GM12878 (cell line): ENCODE data around the gene YKT6. TPM values are rescaled to one million over a fixed set of nuclear protein-coding genes. Genes with fewer than 3 reads are reported as not detected.

Experiments
- ATAC-seq: fragments of 200-7000 bp; cut with Tn5 transposase; 3 replicates; pipeline ENCODE4 v1.9.1; 2020; ENCODE audit warnings: mild to moderate bottlenecking, moderate library complexity
- BruUV-seq: library from RNA; stranded (reverse); fragments of 400-500 nt; replicated peaks from 2 replicates; lab custom pipeline; 2021; lab: Mats Ljungman, UMichigan
- CTCF ChIA-PET: fragments of 300-600 bp; sonication (Branson Sonifier 250); formaldehyde crosslinking; extraction: SDS; loops from one replicate; lab custom pipeline; 2021; ENCODE audit warnings: inconsistent platforms; lab: Yijun Ruan, JAX
- POLR2A ChIA-PET: fragments of 350-600 bp; formaldehyde crosslinking; extraction: SDS; loops from one replicate; lab custom pipeline; 2021; ENCODE audit warnings: inconsistent platforms; lab: Charles Lee
- RAD21 ChIA-PET: fragments of 300-600 bp; sonication (Branson Sonifier 250); formaldehyde crosslinking; loops from one replicate; lab custom pipeline; 2023; ENCODE audit warnings: antibody characterized with exemption; ENCODE audit not compliant: unreplicated experiment; lab: Charles Lee
- SMC1A ChIA-PET: fragments of 300-600 bp; sonication (Branson Sonifier 250); formaldehyde crosslinking; loops from one replicate; lab custom pipeline; 2023; ENCODE audit not compliant: unreplicated experiment, uncharacterized antibody; lab: Charles Lee
- DNase-seq: peaks from one replicate; pipeline ENCODE4 v3.0.0-alpha.2; 2011; ENCODE audit warnings: low read depth, low spot score
- FAIRE-seq: peaks from 3 replicates; lab custom pipeline; 2011; peaks lifted over from hg19 to GRCh38; lab: Jason Lieb, UNC
- H2AFZ ChIP-seq: 2 replicates; pipeline ENCODE4 v1.6.0; 2011; ENCODE audit warnings: low read depth, low read length, control low read depth; ENCODE audit not compliant: control insufficient read depth
- H3K27ac ChIP-seq: 2 replicates; pipeline ENCODE4 v1.5.1; 2011; ENCODE audit warnings: control low read depth; ENCODE audit not compliant: control insufficient read depth, insufficient read depth
- H3K27me3 ChIP-seq, 2 experiments: replicated peaks in 1 of 2; 2 replicates each; pipeline versions ENCODE4 v1.6.0 to v1.6.1; 2011; ENCODE audit warnings: low read length in 1 of 2; ENCODE audit not compliant: control insufficient read depth in 2 of 2, insufficient read depth in 2 of 2
- H3K36me3 ChIP-seq, 2 experiments: 2 replicates each; pipeline ENCODE4 v1.5.1; 2011; ENCODE audit warnings: low read length in 1 of 2; ENCODE audit not compliant: control insufficient read depth in 2 of 2, insufficient read depth in 2 of 2
- H3K4me1 ChIP-seq: 2 replicates; pipeline ENCODE4 v1.6.1; 2011; ENCODE audit warnings: mild to moderate bottlenecking, low read length, moderate library complexity, mixed read lengths; ENCODE audit not compliant: control insufficient read depth, insufficient read depth
- H3K4me2 ChIP-seq: 2 replicates; pipeline ENCODE4 v1.6.0; 2011; ENCODE audit warnings: control low read depth; ENCODE audit not compliant: control insufficient read depth, insufficient read depth
- H3K4me3 ChIP-seq: fragments of 200-600 bp; sonication (generic); 2 replicates; pipeline ENCODE4 v1.5.1; 2016
- H3K79me2 ChIP-seq: 2 replicates; pipeline ENCODE4 v1.6.0; 2011; ENCODE audit warnings: low read length; ENCODE audit not compliant: control insufficient read depth, insufficient read depth
- H3K9ac ChIP-seq: 2 replicates; pipeline ENCODE4 v1.8.0; 2011; ENCODE audit warnings: low read length, control low read depth, mixed read lengths; ENCODE audit not compliant: control insufficient read depth, insufficient read depth
- H3K9me3 ChIP-seq: replicated peaks from 3 replicates; pipeline ENCODE4 v1.5.1; 2011; ENCODE audit warnings: mild to moderate bottlenecking, low read length; ENCODE audit not compliant: control insufficient read depth, insufficient read depth
- H4K20me1 ChIP-seq: 2 replicates; pipeline ENCODE4 v1.6.0; 2011; ENCODE audit not compliant: control insufficient read depth, insufficient read depth
- CHD1 ChIP-seq: IDR thresholded peaks from 2 replicates; pipeline ENCODE4 v1.6.1; 2012; ENCODE audit warnings: low read depth, low read length, improper control_type of control experiment
- ESRRA ChIP-seq: IDR thresholded peaks from 2 replicates; pipeline ENCODE4 v1.6.1; 2012; ENCODE audit warnings: mild to moderate bottlenecking, low read length, improper control_type of control experiment
- IKZF1 ChIP-seq: fragments of 450-650 bp; conservative IDR thresholded peaks from 2 replicates; pipeline ENCODE4 v1.6.1; 2017; ENCODE audit warnings: antibody characterized with exemption, mild to moderate bottlenecking
- MEF2A ChIP-seq: IDR thresholded peaks from 2 replicates; pipeline ENCODE4 v1.6.1; 2011; ENCODE audit warnings: low read depth, mild to moderate bottlenecking, low read length, moderate library complexity; ENCODE audit not compliant: insufficient read depth
- NKRF ChIP-seq: fragments of 450-650 bp; conservative IDR thresholded peaks from 2 replicates; pipeline ENCODE4 v1.6.1; 2017; ENCODE audit warnings: mild to moderate bottlenecking, moderate library complexity
- NR2C2 ChIP-seq: IDR thresholded peaks from 2 replicates; pipeline ENCODE4 v1.6.1; 2011; ENCODE audit warnings: borderline replicate concordance, low read depth; ENCODE audit not compliant: control insufficient read depth, insufficient read length
- POLR2AphosphoS5 ChIP-seq: IDR thresholded peaks from 2 replicates; pipeline ENCODE4 v1.6.1; 2011; ENCODE audit warnings: mild to moderate bottlenecking, low read length, inconsistent platforms
- RAD21 ChIP-seq: IDR thresholded peaks from 2 replicates; pipeline ENCODE4 v1.6.1; 2011; ENCODE audit warnings: mild to moderate bottlenecking, low read depth, low read length, moderate library complexity; ENCODE audit not compliant: insufficient read depth
- SMC3 ChIP-seq: IDR thresholded peaks from 2 replicates; pipeline ENCODE4 v1.6.1; 2011; ENCODE audit warnings: low read length, improper control_type of control experiment, borderline replicate concordance
- USF2 ChIP-seq: IDR thresholded peaks from 2 replicates; pipeline ENCODE4 v1.6.1; 2011; ENCODE audit warnings: low read depth, low read length, improper control_type of control experiment, borderline replicate concordance
- YY1 ChIP-seq: IDR thresholded peaks from 2 replicates; pipeline ENCODE4 v1.6.1; 2011; ENCODE audit warnings: low read depth, mild to moderate bottlenecking, low read length
- whole genome bisulfite sequencing: methylation state at CpG from one replicate; pipeline ENCODE4 v1.1.6; 2016; ENCODE audit warnings: low lambda C conversion rate; ENCODE audit not compliant: insufficient replicate concordance, insufficient coverage; ENCODE audit errors: missing lambda C conversion rate; 5-methylcytosine and 5-hydroxymethylcytosine counted together
- in situ Hi-C: fragments of 300-500 bp; cut with MboI; formaldehyde crosslinking; loops from 9 replicates; pipeline ENCODE4 v1.14.3; 2018; ENCODE audit warnings: mixed read lengths
- intact Hi-C: fragments of 100-400 bp; cut with micrococcal nuclease; formaldehyde crosslinking; loops from one replicate; pipeline ENCODE4 v1.14.2; 2022; ENCODE audit not compliant: unreplicated experiment
- polyA plus RNA-seq, 11 experiments: library from polyadenylated mRNA; depleted of rRNA in 4 of 11; unstranded in 6 of 11; stranded (reverse) in 5 of 11; fragments of >200 nt; fragmentation: Nextera tagmentation in 4 of 11; fragmentation: Illumina TruSeq in 1 of 11; extraction: Ambion mirVana in 4 of 11; extraction: Trizol in 1 of 11; gene quantifications; 1 replicate in 1 of 11; 2 replicates in 10 of 11; pipeline versions ENCODE4 v1.2.1 to v1.2.3, GENCODE V29; 2011 to 2016; ENCODE audit warnings: inconsistent platforms in 2 of 11, missing spikeins in 2 of 11, low read depth in 1 of 11
- total RNA-seq, 4 experiments: library from RNA; depleted of rRNA in 3 of 4; stranded (reverse); fragments of >200 nt in 3 of 4; fragmentation: Illumina TruSeq in 1 of 4; extraction: Trizol in 1 of 4; gene quantifications; 2 replicates each; pipeline versions ENCODE4 v1.2.1 to v1.2.3, GENCODE V29; 2013 to 2021
- TF ChIP-seq, protein P1 (sequence below), 3 experiments: IDR thresholded peaks in 2 of 3; conservative IDR thresholded peaks in 1 of 3; 2 replicates each; pipeline ENCODE4 v1.5.1; 2011; ENCODE audit warnings: low read depth in 3 of 3, low read length in 3 of 3, mild to moderate bottlenecking in 3 of 3, control low read depth in 2 of 3, moderate library complexity in 2 of 3, inconsistent platforms in 1 of 3, mixed read lengths in 1 of 3; ENCODE audit not compliant: control insufficient read depth in 2 of 3, insufficient read depth in 1 of 3; ENCODE audit errors: extremely low read depth in 1 of 3
- TF ChIP-seq, protein P2 (sequence below): fragments of 450-650 bp; IDR thresholded peaks from 2 replicates; pipeline ENCODE4 v1.6.1; 2017; ENCODE audit warnings: mild to moderate bottlenecking, low read depth, inconsistent platforms; ENCODE audit not compliant: poor library complexity, severe bottlenecking
- TF ChIP-seq, protein P3 (sequence below): fragments of 450-650 bp; IDR thresholded peaks from 2 replicates; pipeline ENCODE4 v1.6.1; 2016; ENCODE audit warnings: mild to moderate bottlenecking

The YKT6 gene
- total and polyA plus RNA-seq, 10 of the 15 experiments (the other 5 are each of a cell fraction or from before 2014, with no cell fraction given): 1.7 to 95.2 (median 70.5) TPM

- no peaks in the 10 kb centered on the region for H3K4me1 ChIP-seq
- no peak overlapping the region for H3K27ac ChIP-seq
- in situ Hi-C loops (no loop called here), intact Hi-C loops (loop anchor here (1.0 to 2.0 kb wide), 3 partner anchors 116 to 176 kb away; no protein-coding TSS in a partner anchor)
- FAIRE-seq (peak; percentile 83), DNase-seq (no peak)
- no peaks in the 10 kb centered on the region for H4K20me1 ChIP-seq
- CTCF ChIA-PET: interaction anchor here (0.6 to 3.5 kb wide), 9 partner anchors 45 to 176 kb away, joined by 3 to 25 read pairs (median 3); partner anchors contain the start of genes DBNL and PGAM2
- peaks cover 6% of the 10 kb centered on the region for H3K79me2 ChIP-seq
- no peak overlapping the region for H3K4me2 ChIP-seq
- no peak overlapping the region for H3K4me3 ChIP-seq
- H3K27me3 ChIP-seq: no peaks in the 10 kb centered on the region
- no peak for TF ChIP-seq NKRF
- no peak for TF ChIP-seq MEF2A
- TF ChIP-seq, protein P1, sequence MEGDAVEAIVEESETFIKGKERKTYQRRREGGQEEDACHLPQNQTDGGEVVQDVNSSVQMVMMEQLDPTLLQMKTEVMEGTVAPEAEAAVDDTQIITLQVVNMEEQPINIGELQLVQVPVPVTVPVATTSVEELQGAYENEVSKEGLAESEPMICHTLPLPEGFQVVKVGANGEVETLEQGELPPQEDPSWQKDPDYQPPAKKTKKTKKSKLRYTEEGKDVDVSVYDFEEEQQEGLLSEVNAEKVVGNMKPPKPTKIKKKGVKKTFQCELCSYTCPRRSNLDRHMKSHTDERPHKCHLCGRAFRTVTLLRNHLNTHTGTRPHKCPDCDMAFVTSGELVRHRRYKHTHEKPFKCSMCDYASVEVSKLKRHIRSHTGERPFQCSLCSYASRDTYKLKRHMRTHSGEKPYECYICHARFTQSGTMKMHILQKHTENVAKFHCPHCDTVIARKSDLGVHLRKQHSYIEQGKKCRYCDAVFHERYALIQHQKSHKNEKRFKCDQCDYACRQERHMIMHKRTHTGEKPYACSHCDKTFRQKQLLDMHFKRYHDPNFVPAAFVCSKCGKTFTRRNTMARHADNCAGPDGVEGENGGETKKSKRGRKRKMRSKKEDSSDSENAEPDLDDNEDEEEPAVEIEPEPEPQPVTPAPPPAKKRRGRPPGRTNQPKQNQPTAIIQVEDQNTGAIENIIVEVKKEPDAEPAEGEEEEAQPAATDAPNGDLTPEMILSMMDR (IDR thresholded peaks at IDR 0.05 in 2 of 3, conservative IDR thresholded peaks at IDR 0.05 in 1 of 3; ENCODE audit: control insufficient read depth in 2 of 3, extremely low read depth in 1 of 3, insufficient read depth in 1 of 3, low read depth in 3 of 3, low read length in 3 of 3): peak; percentile 65 to 76 (median 70)
- TF ChIP-seq, protein P2, sequence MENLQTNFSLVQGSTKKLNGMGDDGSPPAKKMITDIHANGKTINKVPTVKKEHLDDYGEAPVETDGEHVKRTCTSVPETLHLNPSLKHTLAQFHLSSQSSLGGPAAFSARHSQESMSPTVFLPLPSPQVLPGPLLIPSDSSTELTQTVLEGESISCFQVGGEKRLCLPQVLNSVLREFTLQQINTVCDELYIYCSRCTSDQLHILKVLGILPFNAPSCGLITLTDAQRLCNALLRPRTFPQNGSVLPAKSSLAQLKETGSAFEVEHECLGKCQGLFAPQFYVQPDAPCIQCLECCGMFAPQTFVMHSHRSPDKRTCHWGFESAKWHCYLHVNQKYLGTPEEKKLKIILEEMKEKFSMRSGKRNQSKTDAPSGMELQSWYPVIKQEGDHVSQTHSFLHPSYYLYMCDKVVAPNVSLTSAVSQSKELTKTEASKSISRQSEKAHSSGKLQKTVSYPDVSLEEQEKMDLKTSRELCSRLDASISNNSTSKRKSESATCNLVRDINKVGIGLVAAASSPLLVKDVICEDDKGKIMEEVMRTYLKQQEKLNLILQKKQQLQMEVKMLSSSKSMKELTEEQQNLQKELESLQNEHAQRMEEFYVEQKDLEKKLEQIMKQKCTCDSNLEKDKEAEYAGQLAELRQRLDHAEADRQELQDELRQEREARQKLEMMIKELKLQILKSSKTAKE: no peak
- TF ChIP-seq SMC3: peak; percentile 63; the same call in 1 of the 2 replicates
- TF ChIP-seq ESRRA: no peak
- TF ChIP-seq RAD21: peak; percentile 72
- no peak for TF ChIP-seq POLR2AphosphoS5
- TF ChIP-seq CHD1: no peak
- TF ChIP-seq YY1: 0 out of 2 replicates have a peak, but pooled peaks have one; percentile 27
- no peak for TF ChIP-seq USF2
- 0 out of 2 replicates have a peak, but pooled peaks have one; percentile 29 for TF ChIP-seq IKZF1
- TF ChIP-seq, protein P3, sequence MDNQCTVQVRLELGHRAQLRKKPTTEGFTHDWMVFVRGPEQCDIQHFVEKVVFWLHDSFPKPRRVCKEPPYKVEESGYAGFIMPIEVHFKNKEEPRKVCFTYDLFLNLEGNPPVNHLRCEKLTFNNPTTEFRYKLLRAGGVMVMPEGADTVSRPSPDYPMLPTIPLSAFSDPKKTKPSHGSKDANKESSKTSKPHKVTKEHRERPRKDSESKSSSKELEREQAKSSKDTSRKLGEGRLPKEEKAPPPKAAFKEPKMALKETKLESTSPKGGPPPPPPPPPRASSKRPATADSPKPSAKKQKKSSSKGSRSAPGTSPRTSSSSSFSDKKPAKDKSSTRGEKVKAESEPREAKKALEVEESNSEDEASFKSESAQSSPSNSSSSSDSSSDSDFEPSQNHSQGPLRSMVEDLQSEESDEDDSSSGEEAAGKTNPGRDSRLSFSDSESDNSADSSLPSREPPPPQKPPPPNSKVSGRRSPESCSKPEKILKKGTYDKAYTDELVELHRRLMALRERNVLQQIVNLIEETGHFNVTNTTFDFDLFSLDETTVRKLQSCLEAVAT: no peak
- TF ChIP-seq NR2C2: no peak
- TF ChIP-seq, all 136 proteins: peak for 5
- no TSS peak for BruUV-seq
- no peak overlapping the region for H3K9ac ChIP-seq
- no peaks in the 10 kb centered on the region for H3K9me3 ChIP-seq
- ATAC-seq: peak; percentile 60
- no peaks in the 10 kb centered on the region for H3K36me3 ChIP-seq
- RAD21 ChIA-PET: interaction anchor here (1.0 to 1.5 kb wide), 3 partner anchors 115 to 177 kb away, joined by 3 read pairs; partner anchors contain the start of gene PGAM2
- SMC1A ChIA-PET: interaction anchor here (2.4 kb wide), 2 partner anchors 74 to 177 kb away, joined by 5 to 13 read pairs; partner anchors contain the start of gene POLD2
- POLR2A ChIA-PET: interaction anchor here (1.1 kb wide), 1 partner anchor 129 kb away, joined by 3 read pairs; no protein-coding TSS in a partner anchor
- peak overlapping the region; percentile 52; the same call in 1 of the 2 replicates for H2AFZ ChIP-seq
- 18% methylated on average over 3 of the region's 3 CpGs for WGBS
These were observed 4.3 kb upstream of the YKT6 start for GRCh38 chr7:44196450-44196872.
